ENCODE data around the gene GPR135.
A peak's percentile ranks its signal among the peaks of the same experiment; 100 is the strongest.

GPR135 gene

GRCh38 chr14:59422069-59422881 is 42.9 kb downstream of the GPR135 start:
- DNase-seq = peak in 1 of 3 donors; percentile 18

DNA sequence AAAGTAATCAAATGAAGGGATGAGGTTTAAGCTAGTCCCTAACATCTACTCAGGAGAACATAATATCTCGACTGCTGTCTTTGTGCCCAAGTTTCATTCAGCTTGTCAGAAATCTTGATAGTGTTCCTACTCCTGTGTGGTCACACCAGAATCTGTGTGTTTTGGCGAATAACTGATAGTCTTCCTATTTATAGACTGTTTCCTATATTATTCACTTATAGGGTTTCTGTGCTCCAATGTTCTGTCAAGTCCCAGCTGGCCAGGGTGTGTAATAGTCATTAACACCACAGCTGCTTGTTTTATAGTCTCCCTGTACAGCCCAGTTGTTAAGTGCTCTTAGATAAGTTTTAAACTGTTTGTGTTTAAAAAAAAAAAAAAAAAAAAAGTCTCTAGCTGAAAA is 45.9 kb downstream of the GPR135 start:
- no peak for DNase-seq

DNA sequence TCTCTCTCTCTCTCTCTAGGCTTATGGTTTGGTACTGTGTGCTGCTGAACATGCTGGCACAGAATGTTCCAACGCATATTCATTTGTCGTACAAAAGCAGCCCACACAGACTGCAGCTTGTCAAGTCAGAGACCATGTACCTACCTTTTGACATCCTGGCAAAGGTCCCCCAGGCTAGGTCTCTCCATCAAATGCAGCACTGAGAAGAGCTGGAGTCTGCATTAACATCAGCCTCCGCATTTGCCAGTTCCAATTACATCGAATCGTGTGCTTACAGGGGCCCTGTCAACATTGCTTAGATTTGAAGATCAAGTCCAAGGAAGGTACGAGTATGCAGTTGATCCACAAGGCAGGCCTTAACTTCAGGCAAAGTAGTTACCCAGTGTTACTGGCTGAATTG is 47.9 kb downstream of the GPR135 start:
- DNase-seq = no peak

- no peak for DNase-seq
Measured at GRCh38 chr14:59415836-59416602, 49.2 kb downstream of the GPR135 start.

Measured in suppressor macrophage treated with lipopolysaccharide for 1 hour (primary cell).